Panc1 (cell line): ENCODE data around the gene CGN. TPM values are rescaled to one million over a fixed set of nuclear protein-coding genes. Genes with fewer than 3 reads are reported as not detected.
A peak's percentile ranks its signal among the peaks of the same experiment; 100 is the strongest.

ENCODE experiments used
- ATAC-seq: fragments of 200-7000 bp; cut with Tn5 transposase; 2 replicates; pipeline ENCODE4 v1.9.1; 2020; ENCODE audit warnings: mild to moderate bottlenecking, moderate library complexity
- BruUV-seq: library from RNA; stranded (reverse); fragments of 400-500 nt; replicated peaks from 2 replicates; lab custom pipeline; 2021; lab: Mats Ljungman, UMichigan
- CTCF ChIA-PET: fragments of 300-600 bp; sonication (Branson Sonifier 250); formaldehyde crosslinking; loops from one replicate; lab custom pipeline; 2022; ENCODE audit warnings: antibody characterized with exemption; lab: Charles Lee
- POLR2A ChIA-PET: fragments of 300-600 bp; sonication (Branson Sonifier 250); formaldehyde crosslinking; loops from one replicate; lab custom pipeline; 2022; ENCODE audit warnings: antibody characterized with exemption; lab: Charles Lee
- DNase-seq: peaks from one replicate; pipeline ENCODE4 v3.0.0-alpha.2; 2010; ENCODE audit warnings: low read depth, low spot score
- H3K27ac ChIP-seq: 2 replicates; pipeline ENCODE4 v1.5.1; 2011; ENCODE audit warnings: mild to moderate bottlenecking, low read length, inconsistent platforms
- H3K27me3 ChIP-seq: fragments of 200-500 bp; sonication (Bioruptor generic); 2 replicates; pipeline ENCODE4 v1.6.0; 2014; ENCODE audit warnings: low read length, inconsistent platforms; ENCODE audit not compliant: control insufficient read depth, insufficient read depth
- H3K36me3 ChIP-seq: fragments of 200-500 bp; sonication (Bioruptor generic); 2 replicates; pipeline ENCODE4 v1.5.1; 2014; ENCODE audit warnings: inconsistent platforms, mild to moderate bottlenecking, low read length, moderate library complexity; ENCODE audit not compliant: control insufficient read depth, insufficient read depth
- H3K4me1 ChIP-seq: 2 replicates; pipeline ENCODE4 v1.5.1; 2011; ENCODE audit warnings: inconsistent platforms, mild to moderate bottlenecking, low read length, moderate library complexity; ENCODE audit not compliant: control insufficient read depth, insufficient read depth
- H3K4me3 ChIP-seq, 2 experiments: 2 replicates each; pipeline ENCODE4 v1.5.1; 2011 to 2012; ENCODE audit warnings: low read depth in 2 of 2, low read length in 2 of 2, mild to moderate bottlenecking in 2 of 2, inconsistent platforms in 1 of 2, moderate library complexity in 1 of 2
- H3K9me3 ChIP-seq: fragments of 200-500 bp; sonication (Bioruptor generic); 2 replicates; pipeline ENCODE4 v1.5.1; 2014; ENCODE audit warnings: low read depth, mild to moderate bottlenecking, inconsistent platforms, low read length, moderate library complexity; ENCODE audit not compliant: control insufficient read depth, insufficient read depth
- POLR2AphosphoS5 ChIP-seq: IDR thresholded peaks from 2 replicates; pipeline ENCODE4 v1.6.1; 2012; ENCODE audit warnings: mild to moderate bottlenecking, low read depth, low read length, moderate library complexity
- SIN3A ChIP-seq: IDR thresholded peaks from 2 replicates; pipeline ENCODE4 v1.6.1; 2012; ENCODE audit warnings: low read depth, mild to moderate bottlenecking, low read length, moderate library complexity, borderline replicate concordance; ENCODE audit not compliant: insufficient read depth
- TCF7L2 ChIP-seq: IDR thresholded peaks from 2 replicates; pipeline ENCODE4 v1.6.1; 2011; ENCODE audit warnings: mild to moderate bottlenecking, low read depth, low read length, inconsistent platforms
- in situ Hi-C: cut with HindIII; loops from 2 replicates; pipeline ENCODE4 v1.10.0; 2016; ENCODE audit warnings: low sequenced_read_pairs, low pct_unique_long_range_greater_than_20kb
- intact Hi-C: fragments of 100-400 bp; cut with micrococcal nuclease; formaldehyde crosslinking; loops from one replicate; pipeline ENCODE4 v1.10.0; 2022; ENCODE audit not compliant: unreplicated experiment
- total RNA-seq: library from RNA; stranded (reverse); gene quantifications from one replicate; pipeline ENCODE4 v1.2.1, GENCODE V29; 2021; ENCODE audit not compliant: unreplicated experiment
- TF ChIP-seq, protein P1 (sequence below), 2 experiments: IDR thresholded peaks; 2 replicates each; pipeline ENCODE4 v1.6.1; 2011 to 2012; ENCODE audit warnings: low read depth in 2 of 2, control low read depth in 1 of 2, low read length in 1 of 2, mild to moderate bottlenecking in 1 of 2, moderate library complexity in 1 of 2; ENCODE audit not compliant: insufficient read depth in 1 of 2
- TF ChIP-seq, protein P2 (sequence below): fragments of 450-650 bp; IDR thresholded peaks from 2 replicates; pipeline ENCODE4 v1.5.1; 2017; ENCODE audit warnings: mild to moderate bottlenecking

The CGN gene
- total RNA-seq, 1 experiment from 2014 or later: 10.2 TPM

DNA sequence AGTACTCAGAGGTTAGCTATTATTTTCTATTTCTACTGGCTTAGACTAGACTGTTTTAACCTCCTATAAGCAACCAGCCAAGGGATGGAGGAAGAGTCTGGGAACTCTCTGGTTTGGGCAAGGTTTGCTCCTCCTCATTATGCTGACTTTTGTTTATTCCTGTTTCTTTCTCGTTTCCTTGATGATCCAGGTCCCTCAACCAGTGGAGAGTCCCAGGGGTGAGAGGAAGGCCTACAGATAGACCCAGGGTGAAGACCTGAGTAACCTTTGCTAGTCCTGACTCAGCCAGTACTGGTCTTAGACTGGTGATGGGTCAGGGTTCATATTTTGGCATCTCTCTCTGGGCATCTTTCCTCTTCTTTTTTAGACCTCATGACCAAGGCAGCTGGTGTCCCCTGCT is 34.4 kb downstream of the CGN start:
- Histone ChIP-seq H3K27ac (peak overlapping the region; percentile 93), H3K4me3 (no peak overlapping the region), H3K9me3 (no peaks in the 10 kb centered on the region), H3K36me3 (no peaks in the 10 kb centered on the region), H3K27me3 (no peaks in the 10 kb centered on the region), H3K4me1 (peaks cover 67% of the 10 kb centered on the region)
- in situ Hi-C loops (no loop called here), intact Hi-C loops (loop anchor here (10.0 kb wide), 1 partner anchor 101 kb away; no protein-coding TSS in a partner anchor)
- POLR2A ChIA-PET: no interaction called here
- no peak for ATAC-seq
- CTCF ChIA-PET: no interaction called here
- TF ChIP-seq, protein P1, sequence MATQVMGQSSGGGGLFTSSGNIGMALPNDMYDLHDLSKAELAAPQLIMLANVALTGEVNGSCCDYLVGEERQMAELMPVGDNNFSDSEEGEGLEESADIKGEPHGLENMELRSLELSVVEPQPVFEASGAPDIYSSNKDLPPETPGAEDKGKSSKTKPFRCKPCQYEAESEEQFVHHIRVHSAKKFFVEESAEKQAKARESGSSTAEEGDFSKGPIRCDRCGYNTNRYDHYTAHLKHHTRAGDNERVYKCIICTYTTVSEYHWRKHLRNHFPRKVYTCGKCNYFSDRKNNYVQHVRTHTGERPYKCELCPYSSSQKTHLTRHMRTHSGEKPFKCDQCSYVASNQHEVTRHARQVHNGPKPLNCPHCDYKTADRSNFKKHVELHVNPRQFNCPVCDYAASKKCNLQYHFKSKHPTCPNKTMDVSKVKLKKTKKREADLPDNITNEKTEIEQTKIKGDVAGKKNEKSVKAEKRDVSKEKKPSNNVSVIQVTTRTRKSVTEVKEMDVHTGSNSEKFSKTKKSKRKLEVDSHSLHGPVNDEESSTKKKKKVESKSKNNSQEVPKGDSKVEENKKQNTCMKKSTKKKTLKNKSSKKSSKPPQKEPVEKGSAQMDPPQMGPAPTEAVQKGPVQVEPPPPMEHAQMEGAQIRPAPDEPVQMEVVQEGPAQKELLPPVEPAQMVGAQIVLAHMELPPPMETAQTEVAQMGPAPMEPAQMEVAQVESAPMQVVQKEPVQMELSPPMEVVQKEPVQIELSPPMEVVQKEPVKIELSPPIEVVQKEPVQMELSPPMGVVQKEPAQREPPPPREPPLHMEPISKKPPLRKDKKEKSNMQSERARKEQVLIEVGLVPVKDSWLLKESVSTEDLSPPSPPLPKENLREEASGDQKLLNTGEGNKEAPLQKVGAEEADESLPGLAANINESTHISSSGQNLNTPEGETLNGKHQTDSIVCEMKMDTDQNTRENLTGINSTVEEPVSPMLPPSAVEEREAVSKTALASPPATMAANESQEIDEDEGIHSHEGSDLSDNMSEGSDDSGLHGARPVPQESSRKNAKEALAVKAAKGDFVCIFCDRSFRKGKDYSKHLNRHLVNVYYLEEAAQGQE (IDR thresholded peaks at IDR 0.05; ENCODE audit: insufficient read depth in 1 of 2, low read depth in 2 of 2, low read length in 1 of 2): no peak
- TF ChIP-seq, protein P2, sequence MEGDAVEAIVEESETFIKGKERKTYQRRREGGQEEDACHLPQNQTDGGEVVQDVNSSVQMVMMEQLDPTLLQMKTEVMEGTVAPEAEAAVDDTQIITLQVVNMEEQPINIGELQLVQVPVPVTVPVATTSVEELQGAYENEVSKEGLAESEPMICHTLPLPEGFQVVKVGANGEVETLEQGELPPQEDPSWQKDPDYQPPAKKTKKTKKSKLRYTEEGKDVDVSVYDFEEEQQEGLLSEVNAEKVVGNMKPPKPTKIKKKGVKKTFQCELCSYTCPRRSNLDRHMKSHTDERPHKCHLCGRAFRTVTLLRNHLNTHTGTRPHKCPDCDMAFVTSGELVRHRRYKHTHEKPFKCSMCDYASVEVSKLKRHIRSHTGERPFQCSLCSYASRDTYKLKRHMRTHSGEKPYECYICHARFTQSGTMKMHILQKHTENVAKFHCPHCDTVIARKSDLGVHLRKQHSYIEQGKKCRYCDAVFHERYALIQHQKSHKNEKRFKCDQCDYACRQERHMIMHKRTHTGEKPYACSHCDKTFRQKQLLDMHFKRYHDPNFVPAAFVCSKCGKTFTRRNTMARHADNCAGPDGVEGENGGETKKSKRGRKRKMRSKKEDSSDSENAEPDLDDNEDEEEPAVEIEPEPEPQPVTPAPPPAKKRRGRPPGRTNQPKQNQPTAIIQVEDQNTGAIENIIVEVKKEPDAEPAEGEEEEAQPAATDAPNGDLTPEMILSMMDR: no peak
- TF ChIP-seq TCF7L2 (no peak), SIN3A (no peak), POLR2AphosphoS5 (no peak)
- no TSS peak for BruUV-seq
- DNase-seq: no peak

DNA sequence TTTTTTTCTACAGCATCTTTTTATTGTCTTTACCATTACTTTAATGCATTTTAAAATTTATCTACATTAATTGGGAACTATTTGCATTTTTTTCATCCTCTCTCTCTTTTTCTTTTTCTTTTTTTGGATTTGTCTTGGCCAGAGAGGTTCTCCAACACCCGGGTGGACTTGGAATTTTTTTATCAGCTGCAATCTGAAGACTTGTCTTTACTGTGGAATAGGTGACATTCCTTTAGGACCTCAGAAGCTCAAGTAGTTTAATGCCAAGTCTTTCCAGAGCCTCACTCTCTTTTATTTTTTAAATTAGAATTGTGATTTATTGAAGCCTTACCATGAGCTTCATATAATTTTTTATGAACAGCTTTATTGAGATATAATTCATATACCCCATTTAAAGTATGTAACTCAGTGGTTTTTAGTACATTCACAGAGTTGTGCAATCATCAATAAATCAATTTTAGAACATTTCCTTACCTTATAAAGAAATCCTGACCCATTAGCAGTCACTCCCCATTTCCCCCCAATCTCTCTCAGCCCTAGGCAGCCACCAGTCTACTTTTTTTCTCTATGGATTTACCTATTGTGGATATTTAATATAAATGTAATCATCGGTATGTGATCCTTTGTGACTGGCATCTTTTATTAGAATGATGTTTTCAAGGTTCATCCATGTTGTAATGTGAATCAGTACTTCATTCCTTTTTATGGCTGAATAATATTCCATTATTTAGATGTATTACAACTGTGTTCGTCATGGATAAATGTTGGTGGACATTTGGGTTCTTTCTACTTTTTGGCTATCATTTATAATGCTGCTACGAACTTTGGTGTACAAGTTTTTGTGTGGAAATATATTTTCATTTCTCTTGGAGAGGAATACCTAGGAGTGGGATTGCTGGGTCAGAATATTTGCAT is 35.1 kb downstream of the CGN start:
- intact Hi-C loops (loop anchor here (10.0 kb wide), 1 partner anchor 101 kb away; no protein-coding TSS in a partner anchor), in situ Hi-C loops (no loop called here)
- no peak for DNase-seq
- no peaks in the 10 kb centered on the region for H3K36me3 ChIP-seq
- no peak overlapping the region for H3K4me3 ChIP-seq
- no peaks in the 10 kb centered on the region for H3K27me3 ChIP-seq
- CTCF ChIA-PET: no interaction called here
- TF ChIP-seq TCF7L2 (no peak), SIN3A (no peak), POLR2AphosphoS5 (no peak)
- TF ChIP-seq, protein P1 (IDR thresholded peaks at IDR 0.05; ENCODE audit: insufficient read depth in 1 of 2, low read depth in 2 of 2, low read length in 1 of 2): no peak
- TF ChIP-seq, protein P2: no peak
- H3K27ac ChIP-seq: peak overlapping the region; percentile 93
- ATAC-seq: no peak
- peaks cover 74% of the 10 kb centered on the region for H3K4me1 ChIP-seq
- BruUV-seq: no TSS peak
- POLR2A ChIA-PET: no interaction called here
- no peaks in the 10 kb centered on the region for H3K9me3 ChIP-seq
